Testis (tissue), 3 donors: ENCODE measurements around the gene CDKL4. TPM values are rescaled to one million over a fixed set of nuclear protein-coding genes. Genes with fewer than 3 reads are reported as not detected.

Experiments used
- DNase-seq: peaks from one replicate; pipeline ENCODE4 v3.0.0-alpha.2; 2019
- H3K27ac ChIP-seq, 2 donors: fragments of 200-600 bp; sonication (generic); one replicate each; pipeline ENCODE4 v1.5.1; 2019
- H3K27me3 ChIP-seq: fragments of 200-600 bp; sonication (generic); one replicate; pipeline ENCODE4 v1.5.1; 2019
- H3K36me3 ChIP-seq: fragments of 200-600 bp; sonication (generic); one replicate; pipeline ENCODE4 v1.5.1; 2017; ENCODE audit warnings: low read depth; ENCODE audit errors: missing control alignments
- H3K4me1 ChIP-seq: fragments of 200-600 bp; sonication (generic); one replicate; pipeline ENCODE4 v1.5.1; 2019
- H3K4me3 ChIP-seq, 2 donors: fragments of 200-600 bp; sonication (generic); one replicate each; pipeline ENCODE4 v1.5.1; 2017 to 2019
- H3K9me3 ChIP-seq: fragments of 200-600 bp; sonication (generic); one replicate; pipeline ENCODE4 v1.5.1; 2017
- CTCF ChIP-seq, 3 experiments: fragments of 450-650 bp in 2 of 3; fragments of 200-600 bp in 1 of 3; sonication (generic) in 1 of 3; IDR thresholded peaks; one replicate each; pipeline ENCODE4 v1.5.1; 2016 to 2019; ENCODE audit warnings: antibody characterized with exemption in 3 of 3, mild to moderate bottlenecking in 2 of 3, moderate library complexity in 1 of 3
- POLR2A ChIP-seq: fragments of 450-650 bp; IDR thresholded peaks from one replicate; pipeline ENCODE4 v1.6.1; 2017; ENCODE audit warnings: antibody characterized with exemption, mild to moderate bottlenecking, moderate library complexity
- WGBS, 2 donors: methylation state at CpG; one replicate each; pipeline ENCODE4 v1.1.5; 2018; 5-methylcytosine and 5-hydroxymethylcytosine counted together
- intact Hi-C: fragments of 100-400 bp; cut with DNase I; formaldehyde crosslinking; loops from one replicate; pipeline ENCODE4 v1.15.1; 2023; ENCODE audit warnings: low total_unique reads
- polyA plus RNA-seq: library from polyadenylated mRNA; stranded (reverse); fragments of 350-450 nt; fragmentation: Illumina TruSeq; extraction: RNeasy Lipid Tissue Mini Kit (QIAGEN cat#74804); gene quantifications from one replicate; pipeline ENCODE4 v1.2.3, GENCODE V29; 2014; ENCODE audit warnings: low read depth, low replicate concordance; ENCODE audit not compliant: insufficient read depth
- total RNA-seq, 2 donors: library from RNA; depleted of rRNA; stranded (reverse); fragments of >200 nt; gene quantifications; one replicate each; pipeline ENCODE4 v1.2.3, GENCODE V29; 2016

CDKL4 gene
- total and polyA plus RNA-seq, 3 donors from 2014 or later = 2.3 to 4.2 (median 3.9) TPM

- H3K27ac ChIP-seq = no peak overlapping the region
- no peak overlapping the region for H3K4me3 ChIP-seq
- no peaks in the 10 kb centered on the region for H3K9me3 ChIP-seq
- no peak for DNase-seq
- TF ChIP-seq CTCF (IDR thresholded peaks at IDR 0.05) (no peak), POLR2A (no peak)
- intact Hi-C loops = no loop called here
- no peaks in the 10 kb centered on the region for H3K4me1 ChIP-seq
- H3K36me3 ChIP-seq = no peaks in the 10 kb centered on the region
- no peaks in the 10 kb centered on the region for H3K27me3 ChIP-seq
- 68 to 69% methylated on average over 2 of the region's 2 CpGs for WGBS, 2 donors
These were observed 62.5 kb downstream of the CDKL4 start for GRCh38 chr2:39181297-39181696.

- H3K4me3 ChIP-seq = no peak overlapping the region
- TF ChIP-seq CTCF (IDR thresholded peaks at IDR 0.05) (no peak), POLR2A (no peak)
- H3K27ac ChIP-seq = no peak overlapping the region
- H3K4me1 ChIP-seq = no peaks in the 10 kb centered on the region
- H3K36me3 ChIP-seq = no peaks in the 10 kb centered on the region
- H3K27me3 ChIP-seq = no peaks in the 10 kb centered on the region
- no peak for DNase-seq
- H3K9me3 ChIP-seq = no peaks in the 10 kb centered on the region
- intact Hi-C loops = no loop called here
- WGBS, 2 donors = 72 to 83% methylated on average over 12 of the region's 12 CpGs
These were observed 63.5 kb downstream of the CDKL4 start for GRCh38 chr2:39179974-39180960.

- DNase-seq = no peak
- 90 to 94% methylated on average over 4 of the region's 4 CpGs for WGBS, 2 donors
- TF ChIP-seq POLR2A = no peak
- TF ChIP-seq CTCF (IDR thresholded peaks at IDR 0.05) = no peak
- no peaks in the 10 kb centered on the region for H3K9me3 ChIP-seq
- no peaks in the 10 kb centered on the region for H3K4me1 ChIP-seq
- H3K4me3 ChIP-seq = no peak overlapping the region
- no peaks in the 10 kb centered on the region for H3K27me3 ChIP-seq
- intact Hi-C loops = no loop called here
- no peaks in the 10 kb centered on the region for H3K36me3 ChIP-seq
- H3K27ac ChIP-seq = no peak overlapping the region
These were observed 65.0 kb downstream of the CDKL4 start for GRCh38 chr2:39178756-39179155.

GRCh38 chr2:39176997-39177396 lies 66.8 kb downstream of the CDKL4 start:
- H3K36me3 ChIP-seq = no peaks in the 10 kb centered on the region
- no peak overlapping the region for H3K27ac ChIP-seq
- no peaks in the 10 kb centered on the region for H3K27me3 ChIP-seq
- no peak overlapping the region for H3K4me3 ChIP-seq
- TF ChIP-seq POLR2A = no peak
- no peak for TF ChIP-seq CTCF (IDR thresholded peaks at IDR 0.05)
- H3K4me1 ChIP-seq = no peaks in the 10 kb centered on the region
- WGBS, 2 donors = 64 to 69% methylated on average over 4 of the region's 4 CpGs
- H3K9me3 ChIP-seq = no peaks in the 10 kb centered on the region
- no peak for DNase-seq
- intact Hi-C loops = no loop called here
